Cardiac fibroblast (primary cell): ENCODE results near the gene CAMTA1.

Experiments used
- DNase-seq, 2 donors: peaks; one replicate each; pipeline versions ENCODE4 v3.0.0 to v3.0.0-alpha.2; 2010; ENCODE audit warnings: low read depth in 2 of 2
- H3K4me3 ChIP-seq, 2 donors: replicated peaks in 1 of 2; 1 replicate in 1 of 2; 2 replicates in 1 of 2; pipeline ENCODE4 v1.5.1; 2011; ENCODE audit warnings: low read depth in 2 of 2, low read length in 2 of 2, mild to moderate bottlenecking in 2 of 2, moderate library complexity in 1 of 2
- TF ChIP-seq, protein P1 (sequence below): IDR thresholded peaks from one replicate; pipeline ENCODE4 v1.5.1; 2011; ENCODE audit warnings: low read depth, mild to moderate bottlenecking, low read length, inconsistent platforms

CAMTA1 gene

DNA sequence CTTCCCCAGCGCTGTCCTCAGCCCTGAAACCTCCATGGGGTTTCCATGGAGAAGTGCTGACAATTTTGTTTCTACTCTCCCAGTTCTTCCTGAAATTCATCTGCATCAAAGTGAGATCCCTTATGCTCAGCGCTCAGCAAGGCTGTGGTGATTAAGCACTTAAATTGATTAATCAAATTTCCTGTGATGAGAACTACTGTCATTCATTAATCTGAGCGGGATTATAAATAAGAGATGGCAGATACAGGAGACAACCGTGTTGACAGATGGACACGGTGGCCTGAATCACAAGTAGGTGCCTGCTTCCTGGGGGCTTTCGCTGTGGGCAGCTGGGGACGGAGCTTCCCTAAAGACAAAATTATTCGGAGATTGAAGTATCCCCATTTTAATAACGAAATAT lies 656.8 kb downstream of the CAMTA1 start:
- TF ChIP-seq, protein P1, sequence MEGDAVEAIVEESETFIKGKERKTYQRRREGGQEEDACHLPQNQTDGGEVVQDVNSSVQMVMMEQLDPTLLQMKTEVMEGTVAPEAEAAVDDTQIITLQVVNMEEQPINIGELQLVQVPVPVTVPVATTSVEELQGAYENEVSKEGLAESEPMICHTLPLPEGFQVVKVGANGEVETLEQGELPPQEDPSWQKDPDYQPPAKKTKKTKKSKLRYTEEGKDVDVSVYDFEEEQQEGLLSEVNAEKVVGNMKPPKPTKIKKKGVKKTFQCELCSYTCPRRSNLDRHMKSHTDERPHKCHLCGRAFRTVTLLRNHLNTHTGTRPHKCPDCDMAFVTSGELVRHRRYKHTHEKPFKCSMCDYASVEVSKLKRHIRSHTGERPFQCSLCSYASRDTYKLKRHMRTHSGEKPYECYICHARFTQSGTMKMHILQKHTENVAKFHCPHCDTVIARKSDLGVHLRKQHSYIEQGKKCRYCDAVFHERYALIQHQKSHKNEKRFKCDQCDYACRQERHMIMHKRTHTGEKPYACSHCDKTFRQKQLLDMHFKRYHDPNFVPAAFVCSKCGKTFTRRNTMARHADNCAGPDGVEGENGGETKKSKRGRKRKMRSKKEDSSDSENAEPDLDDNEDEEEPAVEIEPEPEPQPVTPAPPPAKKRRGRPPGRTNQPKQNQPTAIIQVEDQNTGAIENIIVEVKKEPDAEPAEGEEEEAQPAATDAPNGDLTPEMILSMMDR, result no peak
- H3K4me3 ChIP-seq, result no peak overlapping the region
- no peak for DNase-seq

DNA sequence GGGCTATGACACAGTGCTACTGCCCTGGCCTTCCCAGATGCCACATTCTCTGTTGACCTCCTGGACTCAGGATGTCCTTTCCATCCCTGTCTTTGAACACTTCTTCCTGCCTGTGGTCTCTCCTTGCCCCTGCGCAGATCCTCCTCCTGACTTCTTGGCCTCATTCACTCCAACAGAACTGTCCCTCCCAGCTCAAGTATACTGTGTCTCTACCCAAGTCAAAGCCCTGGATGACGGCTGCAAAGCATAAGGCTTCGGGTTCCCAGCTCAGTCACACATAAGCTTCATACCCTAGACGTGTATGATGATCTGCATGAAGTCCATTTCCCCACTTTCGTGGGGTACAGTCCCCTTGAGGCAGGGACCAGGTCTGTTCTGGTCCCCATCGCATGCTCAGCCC lies 657.7 kb downstream of the CAMTA1 start:
- TF ChIP-seq, protein P1, result no peak
- no peak for DNase-seq
- no peak overlapping the region for H3K4me3 ChIP-seq

DNA sequence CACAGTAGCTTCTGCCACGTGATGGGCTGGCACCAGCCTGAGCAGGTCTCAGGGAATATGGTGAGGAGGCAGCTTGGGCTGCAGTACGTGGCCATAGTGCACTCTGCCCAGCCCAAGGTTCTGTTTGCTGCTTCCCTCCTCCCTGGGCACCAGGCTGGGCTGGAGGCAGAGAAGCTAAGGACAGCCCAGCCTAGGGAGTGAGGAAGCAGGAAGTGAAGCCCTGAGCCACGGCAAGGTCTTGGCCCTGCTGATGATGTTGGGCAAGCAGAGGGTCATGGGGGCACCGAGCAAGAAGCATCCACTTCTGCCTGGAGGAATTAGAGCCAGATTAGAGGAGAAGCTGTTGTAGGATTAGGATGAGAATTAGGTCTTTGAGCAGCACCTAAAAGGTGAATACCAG lies 659.1 kb downstream of the CAMTA1 start:
- no peak for DNase-seq
- no peak overlapping the region for H3K4me3 ChIP-seq
- TF ChIP-seq, protein P1, result no peak

DNA sequence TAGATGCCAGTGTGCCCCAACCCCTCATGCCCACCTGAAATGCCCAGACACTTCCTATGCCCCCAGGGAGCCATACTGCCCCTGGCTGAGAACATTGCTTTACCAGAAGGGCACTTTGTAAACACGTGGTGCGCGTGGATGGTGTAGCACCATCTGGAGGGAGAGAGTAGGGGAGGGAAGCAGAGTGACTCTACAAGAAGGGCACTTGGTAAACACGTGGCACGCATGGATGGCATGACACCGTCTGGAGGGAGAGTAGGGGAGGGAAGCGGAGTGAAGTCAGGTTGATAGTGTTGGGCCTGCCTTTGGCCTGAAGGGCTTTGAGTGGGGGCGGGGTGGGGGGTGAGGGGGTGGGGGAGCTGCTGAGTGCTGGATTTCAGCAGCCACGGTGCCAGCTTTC lies 661.8 kb downstream of the CAMTA1 start:
- TF ChIP-seq, protein P1, result no peak
- no peak overlapping the region for H3K4me3 ChIP-seq
- no peak for DNase-seq

DNA sequence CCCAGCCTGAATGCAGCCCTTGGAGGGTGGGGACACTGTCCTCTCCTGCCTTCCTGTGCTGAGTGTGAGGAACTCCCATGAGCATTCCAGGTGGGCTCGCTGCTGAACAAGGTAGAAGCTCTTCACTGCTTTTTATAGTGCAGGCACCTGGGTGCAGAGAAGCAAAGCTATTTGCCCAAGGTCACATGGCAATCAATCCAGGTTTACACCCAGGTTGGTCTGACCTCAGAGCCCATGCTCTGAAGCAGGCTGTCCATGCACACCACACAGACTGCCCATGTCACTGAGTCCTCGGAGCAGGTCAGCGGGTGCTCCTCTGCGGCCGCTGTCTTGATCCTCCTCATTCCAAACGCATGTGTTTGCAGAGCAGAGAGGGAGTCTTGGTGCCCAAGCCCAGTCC lies 662.5 kb downstream of the CAMTA1 start:
- DNase-seq, result no peak
- H3K4me3 ChIP-seq, result no peak overlapping the region
- TF ChIP-seq, protein P1, result no peak

DNA sequence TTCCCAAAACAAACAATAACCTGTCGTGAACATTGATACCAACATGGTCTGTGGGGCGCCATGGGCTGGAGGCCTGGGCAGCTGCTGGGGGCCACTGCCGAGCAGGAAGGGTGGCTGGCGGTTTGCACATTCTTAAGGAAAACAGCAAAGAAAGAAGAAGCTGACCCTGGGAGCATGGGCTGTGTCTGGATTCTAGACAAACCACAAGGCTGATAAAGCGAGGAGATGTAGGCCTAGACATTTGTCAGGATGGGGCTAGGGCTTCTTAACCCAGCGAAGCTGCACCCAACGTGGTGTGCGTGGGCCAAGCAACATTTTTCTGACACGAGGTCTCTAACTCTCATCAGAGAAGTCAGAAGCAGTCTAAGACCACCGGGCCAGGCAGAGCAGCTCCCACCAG lies 663.7 kb downstream of the CAMTA1 start:
- TF ChIP-seq, protein P1, result no peak
- H3K4me3 ChIP-seq, result no peak overlapping the region
- DNase-seq, result no peak

DNA sequence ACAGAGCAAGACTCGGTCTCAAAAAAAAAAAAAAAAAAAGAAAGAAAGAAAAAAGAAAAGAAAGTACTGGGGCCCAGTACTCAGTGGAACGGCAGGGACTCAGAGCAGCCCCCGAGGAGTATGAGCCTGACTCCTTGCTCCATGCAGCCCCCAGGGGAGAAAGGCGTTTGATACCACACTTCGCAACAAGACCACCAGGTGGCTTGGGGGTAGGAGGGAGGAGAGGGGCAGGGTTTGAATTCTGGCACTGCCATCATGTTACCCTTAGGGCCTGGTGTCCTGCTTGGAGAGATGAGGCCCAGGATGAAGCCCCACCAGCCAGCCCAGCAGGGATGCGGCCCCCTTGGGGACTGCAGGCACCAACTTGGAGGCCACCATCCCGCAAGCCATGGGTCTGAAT lies 664.5 kb downstream of the CAMTA1 start:
- TF ChIP-seq, protein P1, result no peak
- DNase-seq, result no peak
- no peak overlapping the region for H3K4me3 ChIP-seq
